K562 treated with DMSO at 1 percent for 12 hours (cell line): ENCODE results near the gene SAMD10. TPM values are rescaled to one million over a fixed set of nuclear protein-coding genes. Genes with fewer than 3 reads are reported as not detected.

Experiments
- total RNA-seq: library from RNA; unstranded; fragments of 300-600 nt; gene quantifications from 2 replicates; pipeline ENCODE4 v1.2.3, GENCODE V29; 2022; ENCODE audit not compliant: insufficient read depth

SAMD10 gene
- total RNA-seq: 3.7 and 4.3 TPM in 2 replicates

GRCh38 chr20:63979557-63980316 is at the start of gene SAMD10:
Gene SAMD10 (minus strand): TSS chr20:63979642. CDS start chr20:63979467, 175 bp downstream.

DNA sequence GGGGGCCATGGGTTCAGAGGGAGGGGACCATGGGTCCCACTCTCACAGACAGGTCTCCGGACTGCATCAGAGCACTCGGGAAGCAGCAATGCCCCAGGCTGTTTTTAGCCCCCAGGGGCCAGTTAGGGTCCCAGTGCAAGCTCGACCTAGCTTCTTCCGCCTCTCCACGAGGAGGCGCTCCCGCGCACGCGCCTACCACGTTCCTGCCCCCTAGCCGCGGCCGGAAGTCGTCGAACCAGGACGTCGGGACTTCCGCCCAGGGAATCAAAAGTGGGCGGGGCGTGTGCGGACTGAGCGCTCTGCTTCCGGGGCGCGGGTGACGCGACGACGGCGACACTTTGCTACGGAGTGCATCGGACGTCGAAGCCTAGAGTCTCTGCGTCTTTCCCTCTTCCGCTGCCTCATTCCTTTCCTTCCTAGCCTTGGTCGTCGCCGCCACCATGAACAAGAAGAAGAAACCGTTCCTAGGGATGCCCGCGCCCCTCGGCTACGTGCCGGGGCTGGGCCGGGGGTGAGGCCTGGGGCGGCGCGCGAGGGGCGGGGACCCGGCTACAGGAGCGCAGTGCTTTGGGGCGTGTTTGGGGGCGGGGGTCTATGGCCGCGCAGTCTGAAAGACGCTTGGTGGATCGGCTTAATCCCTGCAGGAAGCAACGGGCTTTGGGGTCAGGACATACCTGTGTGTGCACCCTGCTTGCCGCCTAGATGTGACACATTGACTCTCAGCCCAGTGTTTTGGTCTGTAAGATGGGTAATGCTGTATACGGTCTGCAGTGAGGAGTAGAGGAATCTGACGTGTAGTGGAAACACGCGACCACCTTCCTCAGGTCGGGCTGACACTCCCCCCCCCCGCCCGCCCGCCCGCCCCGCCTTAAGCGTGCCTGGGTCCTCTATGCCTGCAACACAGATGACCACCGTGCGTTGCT is 1.6 kb upstream of the SAMD10 start, which contains the start of gene PRPF6:
Gene PRPF6 (plus strand): TSS at position 327 of the 923 bp plus-strand sequence. CDS start 114 bp downstream, at position 441.

GRCh38 chr20:63969838-63970713 is 9.4 kb downstream of the SAMD10 start, which contains the start of gene ZNF512B:
Gene ZNF512B (minus strand): TSS chr20:63969930. CDS start chr20:63967950, 1,980 bp downstream.

GRCh38 chr20:63955827-63956663 is 23.4 kb downstream of the SAMD10 start, which contains the start of gene UCKL1:
Gene UCKL1 (minus strand): TSS chr20:63956416. CDS start chr20:63956372, 44 bp downstream.

Other genes with a start within 250 kb of the SAMD10 start
- 14.9 and 18.6 TPM in 2 replicates for gene LIME1, start 243.0 kb downstream of the SAMD10 start, total RNA-seq
- 43.8 and 55.1 TPM in 2 replicates for gene SLC2A4RG, start 239.9 kb downstream of the SAMD10 start, total RNA-seq
- 1.8 and 3.3 TPM in 2 replicates for gene ZBTB46, start 148.4 kb downstream of the SAMD10 start, total RNA-seq
- gene ABHD16B, start 118.1 kb downstream of the SAMD10 start, total RNA-seq: 6.2 and 7.0 TPM in 2 replicates
- 62.8 and 93.1 TPM in 2 replicates for gene TPD52L2, start 114.4 kb downstream of the SAMD10 start, total RNA-seq
- gene DNAJC5, start 84.5 kb downstream of the SAMD10 start, total RNA-seq: 26.3 and 48.9 TPM in 2 replicates
- gene UCKL1, start 23.2 kb downstream of the SAMD10 start, total RNA-seq: 35.1 and 41.2 TPM in 2 replicates
- gene ZNF512B, start 9.7 kb downstream of the SAMD10 start, total RNA-seq: 5.5 and 11.2 TPM in 2 replicates
- 83.2 and 90.5 TPM in 2 replicates for gene PRPF6, start 1.5 kb upstream of the SAMD10 start, total RNA-seq
- gene C20orf204, start 56.5 kb upstream of the SAMD10 start, total RNA-seq: 1.1 and 1.8 TPM in 2 replicates
- gene SOX18, start 70.0 kb upstream of the SAMD10 start, total RNA-seq: 12.2 and 16.2 TPM in 2 replicates
- gene TCEA2, start 83.6 kb upstream of the SAMD10 start, total RNA-seq: 26.3 and 31.7 TPM in 2 replicates
- 21.7 and 24.9 TPM in 2 replicates for gene RGS19, start 99.9 kb upstream of the SAMD10 start, total RNA-seq
- gene OPRL1, start 100.4 kb upstream of the SAMD10 start, total RNA-seq: 0.77 and 1.7 TPM in 2 replicates
- not detected in 2 replicates for gene LKAAEAR1, start 104.8 kb upstream of the SAMD10 start, total RNA-seq
- not detected in 2 replicates for gene NPBWR2, start 127.9 kb upstream of the SAMD10 start, total RNA-seq
- 0.10 TPM in 1 of 2 replicates, not detected in the other for gene MYT1, start 184.8 kb upstream of the SAMD10 start, total RNA-seq